ENCODE results near the gene MYOCD.

The MYOCD gene

DNA sequence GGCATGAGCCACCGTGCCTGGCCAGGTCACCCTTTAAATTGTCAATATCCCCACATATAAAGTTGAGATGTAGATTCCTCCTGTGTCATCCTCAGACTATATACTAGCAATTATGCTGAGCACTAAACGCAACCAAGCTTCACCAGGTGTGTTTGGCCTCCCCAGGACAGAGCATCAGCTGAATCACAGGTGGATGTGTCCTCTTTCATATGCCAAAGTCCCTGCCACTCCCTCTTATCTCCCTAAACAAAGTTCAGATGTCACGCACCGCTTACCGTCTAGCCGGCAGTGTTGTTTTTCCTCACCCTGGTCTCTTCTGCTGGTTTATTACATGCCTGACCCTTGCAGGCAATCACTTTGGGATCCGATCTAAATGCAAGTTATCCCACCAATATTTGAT lies 79.8 kb downstream of the MYOCD start:
- no peak for DNase-seq (ENCODE audit: low read depth)

DNA sequence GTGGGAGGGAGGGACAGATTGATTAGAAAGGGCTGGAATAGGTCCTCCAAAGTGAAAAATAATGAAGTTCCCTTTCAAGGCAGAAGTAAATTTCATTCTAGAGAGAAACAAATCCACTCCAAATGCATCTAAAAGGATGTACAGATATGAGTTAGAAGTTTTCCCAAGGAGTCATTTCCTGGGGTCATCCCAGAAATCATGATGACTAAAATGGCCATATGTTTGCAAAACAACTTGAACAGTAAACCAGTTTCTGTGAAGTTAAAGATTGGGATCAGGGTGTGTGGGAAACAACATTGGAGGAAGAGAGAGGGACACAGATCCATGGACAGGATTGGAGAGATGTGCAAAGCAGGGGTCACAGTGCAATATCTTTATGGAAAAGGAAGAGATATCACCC lies 91.1 kb downstream of the MYOCD start:
- no peak for DNase-seq (ENCODE audit: low read depth)

DNA sequence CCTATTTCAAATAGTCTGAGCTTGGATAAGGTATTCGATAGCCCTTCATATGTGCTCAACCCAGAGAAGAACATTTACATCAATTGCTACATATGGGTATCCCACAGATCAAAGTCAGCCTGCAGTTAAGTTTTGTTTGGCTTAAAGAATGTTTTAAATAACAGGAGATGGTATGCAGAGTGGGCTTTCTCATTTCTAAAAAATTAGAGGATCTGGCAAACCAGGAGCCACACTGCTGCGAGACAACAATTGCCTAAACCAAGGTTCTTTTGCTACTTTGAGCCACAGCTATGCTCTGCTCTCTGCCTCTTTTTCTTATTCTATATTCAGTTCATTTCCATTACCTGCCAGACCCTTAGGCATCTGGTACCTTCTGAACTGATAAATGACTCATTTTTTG lies 93.4 kb downstream of the MYOCD start:
- no peak for DNase-seq (ENCODE audit: low read depth)

DNA sequence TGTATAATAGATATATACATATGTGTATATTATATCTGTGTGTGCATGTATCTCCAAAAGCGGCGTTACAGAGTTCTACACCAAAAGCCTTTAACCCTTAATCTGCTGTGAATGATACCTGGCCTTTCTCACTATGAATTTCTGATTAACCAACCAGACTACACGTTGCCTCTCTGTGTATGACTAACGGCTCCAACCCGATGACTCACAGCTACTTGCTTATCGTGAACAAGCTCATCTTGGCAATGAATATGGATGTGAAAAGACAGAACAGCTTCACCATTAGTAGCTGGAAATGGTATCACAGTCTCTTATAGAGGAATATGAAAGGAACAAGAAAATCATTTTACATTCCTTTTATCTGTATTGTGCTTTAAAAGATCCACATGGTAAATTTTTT lies 99.9 kb downstream of the MYOCD start:
- peak; percentile 21 for DNase-seq (ENCODE audit: low read depth)

- DNase-seq (ENCODE audit: low read depth): no peak
These were observed 102.6 kb downstream of the MYOCD start for GRCh38 chr17:12768255-12768654.

GRCh38 chr17:12769981-12770380 lies 104.3 kb downstream of the MYOCD start:
- DNase-seq (ENCODE audit: low read depth): no peak

DNA sequence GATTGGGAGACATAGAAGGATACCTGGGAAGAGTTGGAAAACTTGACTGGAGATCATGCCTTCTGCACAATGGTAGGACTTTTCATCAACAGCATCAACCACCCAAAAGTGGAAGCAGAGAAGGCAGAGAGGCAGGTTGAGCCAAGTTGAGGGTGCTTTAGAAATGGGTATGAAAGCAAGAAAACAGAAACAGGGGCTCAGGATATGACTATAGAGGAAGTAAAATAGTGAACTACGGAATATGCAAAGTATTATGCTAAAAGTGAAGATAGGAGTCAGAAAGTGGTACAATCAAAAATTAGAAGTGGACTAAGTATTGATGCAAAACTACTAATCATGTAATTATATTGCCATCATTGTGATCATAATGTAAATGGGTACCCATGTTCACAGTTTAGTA lies 107.5 kb downstream of the MYOCD start:
- DNase-seq (ENCODE audit: low read depth): no peak

- no peak for DNase-seq (ENCODE audit: low read depth)
These were observed 123.4 kb downstream of the MYOCD start for GRCh38 chr17:12789075-12789480.

- DNase-seq (ENCODE audit: low read depth): peak; percentile 47
These were observed 124.0 kb downstream of the MYOCD start, which contains the start of gene ARHGAP44 for GRCh38 chr17:12789481-12790248. Gene ARHGAP44 (plus strand): TSS chr17:12789498. CDS start chr17:12789839, 341 bp downstream.

DNA sequence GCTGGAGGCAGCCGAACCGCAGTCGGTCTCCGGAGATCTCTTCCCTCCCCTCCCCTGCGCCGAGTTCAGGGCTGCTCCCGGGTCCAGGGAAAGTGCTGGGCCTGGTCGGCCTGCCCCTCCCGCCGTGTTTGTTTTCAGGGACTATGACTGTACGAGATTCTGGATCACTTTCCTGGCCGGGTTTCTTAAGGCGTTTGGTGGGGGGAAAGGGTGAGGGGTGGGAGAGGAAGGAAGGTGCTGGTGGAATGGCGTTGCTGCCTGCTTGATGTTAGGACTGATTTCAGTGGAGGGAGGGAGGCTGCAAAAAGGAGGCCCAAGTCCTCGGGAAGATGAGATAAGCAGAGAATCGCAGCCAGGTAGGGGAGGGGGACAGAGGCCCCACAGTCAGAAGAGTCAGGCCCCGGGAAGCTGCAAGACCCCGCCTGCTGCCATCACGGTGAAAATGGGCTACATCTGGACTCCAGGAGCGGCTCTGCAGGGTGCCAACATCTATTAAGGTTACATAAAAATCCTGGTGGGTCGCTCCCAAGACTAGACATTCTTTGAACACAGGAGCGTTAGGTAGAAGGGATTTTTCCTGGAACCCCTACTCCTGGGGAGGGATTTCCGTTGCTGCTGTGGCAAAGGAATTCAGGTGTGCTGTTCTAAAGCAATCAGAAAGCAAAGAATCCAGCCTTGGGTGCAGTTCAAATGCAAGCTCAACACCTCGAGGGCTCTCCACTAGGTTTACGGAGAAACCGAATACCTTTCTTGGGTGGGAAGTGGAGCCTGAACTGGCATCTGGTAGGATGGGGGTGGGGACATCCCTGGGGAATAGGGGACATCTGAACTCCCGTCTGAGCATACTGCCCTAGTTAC lies 124.8 kb downstream of the MYOCD start:
- DNase-seq (ENCODE audit: low read depth): no peak

GRCh38 chr17:12794919-12795532 lies 129.3 kb downstream of the MYOCD start:
- no peak for DNase-seq (ENCODE audit: low read depth)

- DNase-seq (ENCODE audit: low read depth): no peak
These were observed 135.2 kb downstream of the MYOCD start for GRCh38 chr17:12800855-12801365.

GRCh38 chr17:12806630-12807029 lies 140.9 kb downstream of the MYOCD start:
- no peak for DNase-seq (ENCODE audit: low read depth)

- no peak for DNase-seq (ENCODE audit: low read depth)
These were observed 143.0 kb downstream of the MYOCD start for GRCh38 chr17:12808723-12809122.

DNA sequence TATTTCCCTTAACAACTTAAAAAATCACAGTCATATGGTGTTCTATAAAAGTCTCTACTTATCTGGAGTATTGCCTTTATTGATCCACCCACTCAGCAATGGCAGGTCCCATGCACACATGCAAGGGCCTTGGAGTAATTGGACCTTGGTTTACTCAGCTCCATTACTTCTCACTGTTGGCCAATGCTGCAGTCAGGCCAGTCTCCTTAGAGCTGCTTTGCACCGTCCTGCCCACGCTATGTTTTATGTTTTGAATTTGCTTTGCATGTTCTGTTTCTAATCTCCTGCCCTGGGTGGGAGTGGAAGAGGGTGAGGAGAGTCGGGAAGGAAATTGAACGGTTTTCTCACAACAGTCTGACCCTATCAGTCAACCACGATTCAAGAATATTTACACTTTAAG lies 147.2 kb downstream of the MYOCD start:
- no peak for DNase-seq (ENCODE audit: low read depth)

DNA sequence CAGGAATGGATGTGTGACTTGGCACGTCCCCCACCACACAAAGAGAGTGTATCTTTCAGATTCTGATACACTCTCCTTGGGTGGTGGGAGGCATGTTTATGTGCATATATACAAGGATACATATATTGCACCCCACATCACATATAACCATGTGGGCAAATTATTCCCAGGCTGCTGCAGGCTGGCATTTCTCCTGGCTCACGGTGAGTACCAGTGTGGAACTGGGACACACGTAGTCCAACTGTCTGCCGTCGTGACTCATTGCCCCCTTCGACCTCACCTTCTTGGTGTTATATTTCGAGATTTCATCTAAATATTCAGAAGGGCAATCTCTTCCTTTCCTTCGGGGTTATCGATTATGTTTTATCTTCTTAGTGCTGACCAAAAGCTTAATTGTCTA lies 148.0 kb downstream of the MYOCD start:
- no peak for DNase-seq (ENCODE audit: low read depth)

- no peak for DNase-seq (ENCODE audit: low read depth)
These were observed 149.0 kb downstream of the MYOCD start for GRCh38 chr17:12814718-12815117.

DNA sequence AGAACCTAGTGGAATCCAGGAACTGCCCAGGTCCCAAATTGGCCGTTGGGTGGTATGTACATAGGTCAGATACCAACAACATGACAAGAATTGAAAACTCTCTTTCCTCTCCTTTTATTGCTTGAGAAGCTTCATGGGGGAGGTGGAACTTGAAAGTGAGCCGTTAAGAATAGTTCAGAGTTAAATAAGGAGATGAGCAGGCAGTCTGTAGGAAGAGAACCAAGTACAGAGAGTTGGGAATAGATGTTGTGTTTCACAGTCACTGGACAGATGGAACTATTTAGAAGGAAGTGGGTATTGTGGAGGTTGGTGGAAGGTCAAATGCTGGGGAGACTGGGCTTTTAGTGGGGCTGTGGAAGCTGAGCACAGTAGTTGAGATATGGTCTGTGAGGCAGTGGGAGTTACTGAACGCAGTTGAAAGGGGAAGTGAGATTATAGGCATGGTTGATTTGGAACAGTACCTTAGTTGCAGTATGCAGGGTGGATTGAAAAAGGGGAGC lies 150.0 kb downstream of the MYOCD start:
- DNase-seq (ENCODE audit: low read depth): no peak
